ENCODE data around the gene APOD. TPM values are rescaled to one million over a fixed set of nuclear protein-coding genes. Genes with fewer than 3 reads are reported as not detected.

APOD gene
- total RNA-seq, 4 donors from 2014 or later: 1,911 to 7,779 (median 5,257) TPM

GRCh38 chr3:195550723-195551122, 33.0 kb downstream of the APOD start:
- no peaks in the 10 kb centered on the region for H3K36me3 ChIP-seq
- TF ChIP-seq, protein P1, sequence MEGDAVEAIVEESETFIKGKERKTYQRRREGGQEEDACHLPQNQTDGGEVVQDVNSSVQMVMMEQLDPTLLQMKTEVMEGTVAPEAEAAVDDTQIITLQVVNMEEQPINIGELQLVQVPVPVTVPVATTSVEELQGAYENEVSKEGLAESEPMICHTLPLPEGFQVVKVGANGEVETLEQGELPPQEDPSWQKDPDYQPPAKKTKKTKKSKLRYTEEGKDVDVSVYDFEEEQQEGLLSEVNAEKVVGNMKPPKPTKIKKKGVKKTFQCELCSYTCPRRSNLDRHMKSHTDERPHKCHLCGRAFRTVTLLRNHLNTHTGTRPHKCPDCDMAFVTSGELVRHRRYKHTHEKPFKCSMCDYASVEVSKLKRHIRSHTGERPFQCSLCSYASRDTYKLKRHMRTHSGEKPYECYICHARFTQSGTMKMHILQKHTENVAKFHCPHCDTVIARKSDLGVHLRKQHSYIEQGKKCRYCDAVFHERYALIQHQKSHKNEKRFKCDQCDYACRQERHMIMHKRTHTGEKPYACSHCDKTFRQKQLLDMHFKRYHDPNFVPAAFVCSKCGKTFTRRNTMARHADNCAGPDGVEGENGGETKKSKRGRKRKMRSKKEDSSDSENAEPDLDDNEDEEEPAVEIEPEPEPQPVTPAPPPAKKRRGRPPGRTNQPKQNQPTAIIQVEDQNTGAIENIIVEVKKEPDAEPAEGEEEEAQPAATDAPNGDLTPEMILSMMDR (IDR thresholded peaks at IDR 0.05): no peak
- no peak for TF ChIP-seq EP300 (IDR thresholded peaks at IDR 0.05)
- WGBS, 2 donors: 53 to 57% methylated on average over 4 of the region's 4 CpGs

GRCh38 chr3:195549931-195550519, 33.7 kb downstream of the APOD start:
- TF ChIP-seq, protein P1 (IDR thresholded peaks at IDR 0.05): no peak
- no peak for TF ChIP-seq EP300 (IDR thresholded peaks at IDR 0.05)
- no peak for TF ChIP-seq POLR2A (IDR thresholded peaks at IDR 0.05)
- Histone ChIP-seq H3K27me3 (no peaks in the 10 kb centered on the region), H3K4me1 (peaks cover 0 to 35% (median 17%) of the 10 kb centered on the region in 4 donors), H3K4me3 (peak overlapping the region in 1 of 4 donors; percentile 23), H3K9me3 (no peaks in the 10 kb centered on the region), H3K36me3 (no peaks in the 10 kb centered on the region), H3K27ac (peak overlapping the region in 1 of 4 donors; percentile 66)
- no peak for DNase-seq (ENCODE audit: low spot score in 2 of 2)
- 65 to 73% methylated on average over 9 of the region's 9 CpGs for WGBS, 2 donors

More at GRCh38 chr3:195550723-195551122, 33.0 kb downstream of the APOD start:
- DNase-seq (ENCODE audit: low spot score in 2 of 2): no peak
- Histone ChIP-seq H3K4me1 (peaks cover 0 to 34% (median 14%) of the 10 kb centered on the region in 4 donors), H3K27ac (peak overlapping the region in 1 of 4 donors; percentile 66), H3K9me3 (no peaks in the 10 kb centered on the region), H3K4me3 (no peak overlapping the region), H3K27me3 (no peaks in the 10 kb centered on the region)

DNA sequence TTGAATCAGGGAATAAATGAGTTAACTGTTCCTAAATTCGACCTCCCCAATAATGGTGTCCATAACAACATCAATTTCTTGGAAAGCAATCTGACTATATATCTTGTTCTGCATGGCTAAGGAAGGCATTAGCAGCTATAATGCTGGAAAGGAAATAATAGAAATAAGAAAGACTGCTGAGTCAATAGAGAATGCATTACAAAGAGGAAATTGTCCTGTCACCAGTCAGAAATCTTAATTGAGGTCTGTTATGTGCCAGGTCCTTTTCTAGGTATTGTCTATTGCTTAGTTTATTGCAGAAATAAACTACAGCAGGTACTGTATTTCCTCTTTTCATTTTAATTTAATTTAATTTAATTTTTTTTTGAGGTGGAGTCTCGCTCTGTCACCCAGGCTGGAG, 34.8 kb downstream of the APOD start:
- H3K9me3 ChIP-seq: no peaks in the 10 kb centered on the region
- H3K36me3 ChIP-seq: no peaks in the 10 kb centered on the region
- peak overlapping the region in 1 of 4 donors; percentile 66 for H3K27ac ChIP-seq
- no peak for TF ChIP-seq EP300 (IDR thresholded peaks at IDR 0.05)
- TF ChIP-seq, protein P1 (IDR thresholded peaks at IDR 0.05): no peak
- no peak for TF ChIP-seq POLR2A (IDR thresholded peaks at IDR 0.05)
- 59 to 62% methylated on average over 2 of the region's 2 CpGs for WGBS, 2 donors
- H3K4me1 ChIP-seq: peaks cover 0 to 45% (median 17%) of the 10 kb centered on the region in 4 donors
- no peak for DNase-seq (ENCODE audit: low spot score in 2 of 2)
- no peak overlapping the region for H3K4me3 ChIP-seq
- H3K27me3 ChIP-seq: no peaks in the 10 kb centered on the region

- H3K4me1 ChIP-seq: peaks cover 0 to 49% (median 17%) of the 10 kb centered on the region in 4 donors
- H3K9me3 ChIP-seq: no peaks in the 10 kb centered on the region
- H3K27ac ChIP-seq: no peak overlapping the region
- H3K27me3 ChIP-seq: no peaks in the 10 kb centered on the region
- DNase-seq (ENCODE audit: low spot score in 2 of 2): no peak
- TF ChIP-seq, protein P1 (IDR thresholded peaks at IDR 0.05): no peak
- TF ChIP-seq EP300 (IDR thresholded peaks at IDR 0.05): no peak
- TF ChIP-seq POLR2A (IDR thresholded peaks at IDR 0.05): no peak
- H3K36me3 ChIP-seq: no peaks in the 10 kb centered on the region
- no peak overlapping the region for H3K4me3 ChIP-seq
Measured at GRCh38 chr3:195548501-195548900, 35.2 kb downstream of the APOD start.

GRCh38 chr3:195548006-195548405, 35.7 kb downstream of the APOD start:
- TF ChIP-seq EP300 (IDR thresholded peaks at IDR 0.05): no peak
- Histone ChIP-seq H3K9me3 (no peaks in the 10 kb centered on the region), H3K4me1 (peaks cover 0 to 49% (median 17%) of the 10 kb centered on the region in 4 donors), H3K4me3 (no peak overlapping the region), H3K27me3 (no peaks in the 10 kb centered on the region), H3K27ac (no peak overlapping the region), H3K36me3 (no peaks in the 10 kb centered on the region)
- no peak for DNase-seq (ENCODE audit: low spot score in 2 of 2)
- WGBS, 2 donors: 75 to 77% methylated on average over 8 of the region's 8 CpGs

All from tibial nerve (tissue), 4 donors.